OCI-LY3 (cell line): ENCODE data around the gene YWHAB.

Experiments used
- H2AFZ ChIP-seq: fragments of 200-600, 300-600 bp; shearing (Covaris generic); 2 replicates; pipeline ENCODE4 v1.6.0; 2014; ENCODE audit warnings: antibody characterized with exemption, low read depth, low read length
- H3K27ac ChIP-seq: fragments of 200-600, 300-600 bp; sonication (generic); 2 replicates; pipeline ENCODE4 v1.5.1; 2014; ENCODE audit warnings: mild to moderate bottlenecking, low read length, moderate library complexity, mixed read lengths
- H3K27me3 ChIP-seq: fragments of 200-600, 300-600 bp; sonication (generic); 2 replicates; pipeline ENCODE4 v1.6.1; 2014; ENCODE audit warnings: low read depth, low read length, mixed read lengths
- H3K36me3 ChIP-seq: fragments of 200-600, 300-600 bp; sonication (generic); replicated peaks from 2 replicates; pipeline ENCODE3; 2014; ENCODE audit warnings: low read depth, low read length, mixed read lengths
- H3K4me1 ChIP-seq: fragments of 300-600, 200-600 bp; sonication (generic); 2 replicates; pipeline ENCODE4 v1.6.1; 2014; ENCODE audit warnings: low read length, mixed read lengths
- H3K4me2 ChIP-seq: fragments of 200-600, 300-600 bp; sonication (generic); 2 replicates; pipeline ENCODE4 v1.6.1; 2014; ENCODE audit warnings: low read length, mixed read lengths
- H3K4me3 ChIP-seq: fragments of 300-600, 200-600 bp; sonication (generic); 2 replicates; pipeline ENCODE4 v1.5.1; 2014; ENCODE audit warnings: antibody characterized with exemption, mild to moderate bottlenecking, low read length, moderate library complexity
- H3K79me2 ChIP-seq: fragments of 300-600, 200-600 bp; shearing (Covaris generic); 2 replicates; pipeline ENCODE4 v1.6.1; 2014; ENCODE audit warnings: mild to moderate bottlenecking, low read length, mixed read lengths
- H3K9ac ChIP-seq: fragments of 300-600, 200-600 bp; shearing (Covaris generic); 2 replicates; pipeline ENCODE4 v1.6.0; 2014; ENCODE audit warnings: mild to moderate bottlenecking, low read length, moderate library complexity
- H3K9me3 ChIP-seq: fragments of 200-600, 300-600 bp; shearing (Covaris generic); 2 replicates; pipeline ENCODE4 v1.6.1; 2014; ENCODE audit warnings: low read length, mixed read lengths; ENCODE audit not compliant: insufficient read depth
- H4K20me1 ChIP-seq: fragments of 200-600, 300-600 bp; sonication (generic); 2 replicates; pipeline ENCODE4 v1.6.1; 2016; ENCODE audit warnings: low read length, mixed read lengths; ENCODE audit not compliant: insufficient read depth
- CTCF ChIP-seq: fragments of 200-600, 300-600 bp; sonication (generic); IDR thresholded peaks from 2 replicates; pipeline ENCODE4 v1.5.1; 2014; ENCODE audit warnings: antibody characterized with exemption, low read length, low read depth
- EZH2phosphoT487 ChIP-seq: fragments of 200-600 bp; shearing (Covaris generic); IDR thresholded peaks from 2 replicates; pipeline ENCODE4 v1.6.1; 2018; ENCODE audit warnings: antibody characterized with exemption, mixed run types, low read depth

YWHAB gene

GRCh38 chr20:44901974-44902373, 16.5 kb downstream of the YWHAB start:
- Histone ChIP-seq H3K79me2 (peaks cover 60% of the 10 kb centered on the region), H3K4me1 (no peaks in the 10 kb centered on the region), H3K27me3 (no peaks in the 10 kb centered on the region), H3K27ac (no peak overlapping the region), H3K9me3 (no peaks in the 10 kb centered on the region), H2AFZ (no peak overlapping the region), H3K4me3 (no peak overlapping the region), H4K20me1 (peaks cover 56% of the 10 kb centered on the region), H3K4me2 (no peak overlapping the region), H3K36me3 (peaks cover 75% of the 10 kb centered on the region), H3K9ac (no peak overlapping the region)
- no peak for TF ChIP-seq EZH2phosphoT487
- TF ChIP-seq CTCF, result no peak

- H3K4me2 ChIP-seq, result no peak overlapping the region
- peaks cover 3% of the 10 kb centered on the region; the same call in 1 of the 2 replicates for H3K4me1 ChIP-seq
- H3K79me2 ChIP-seq, result peaks cover 36% of the 10 kb centered on the region
- H3K9me3 ChIP-seq, result no peaks in the 10 kb centered on the region
- H3K27ac ChIP-seq, result no peak overlapping the region
- TF ChIP-seq CTCF (no peak), EZH2phosphoT487 (no peak)
- H2AFZ ChIP-seq, result no peak overlapping the region
- peaks cover 83% of the 10 kb centered on the region for H3K36me3 ChIP-seq
- H3K4me3 ChIP-seq, result no peak overlapping the region
- no peaks in the 10 kb centered on the region for H3K27me3 ChIP-seq
- no peak overlapping the region for H3K9ac ChIP-seq
- H4K20me1 ChIP-seq, result peaks cover 34% of the 10 kb centered on the region
Observed at GRCh38 chr20:44904377-44904776, 18.9 kb downstream of the YWHAB start.

- Histone ChIP-seq H3K36me3 (peaks cover 55% of the 10 kb centered on the region), H4K20me1 (no peaks in the 10 kb centered on the region; the same call in 1 of the 2 replicates), H3K4me3 (peak overlapping the region; percentile 79), H3K9ac (peak overlapping the region; percentile 62), H3K79me2 (peaks cover 7% of the 10 kb centered on the region; the same call in 1 of the 2 replicates), H3K9me3 (no peaks in the 10 kb centered on the region), H3K27ac (peak overlapping the region; percentile 2; the same call in 1 of the 2 replicates), H3K4me2 (peak overlapping the region; percentile 94), H3K27me3 (no peaks in the 10 kb centered on the region), H3K4me1 (peaks cover 13% of the 10 kb centered on the region; the same call in 1 of the 2 replicates), H2AFZ (peak overlapping the region; percentile 17; the same call in 1 of the 2 replicates)
- no peak for TF ChIP-seq EZH2phosphoT487
Observed at GRCh38 chr20:44908987-44909871, 23.7 kb downstream of the YWHAB start.

GRCh38 chr20:44909872-44910689, 24.6 kb downstream of the YWHAB start, which contains the start of gene PABPC1L:
Gene PABPC1L (plus strand): TSS chr20:44910060. CDS start chr20:44910144, 84 bp downstream.
- Histone ChIP-seq H3K79me2 (peaks cover 7% of the 10 kb centered on the region; the same call in 1 of the 2 replicates), H3K4me2 (peak within 1 kb of the TSS; percentile 94), H2AFZ (peak within 1 kb of the TSS; percentile 61), H3K9me3 (no peaks in the 10 kb centered on the region), H3K36me3 (peaks cover 46% of the 10 kb centered on the region), H3K27me3 (no peaks in the 10 kb centered on the region), H3K9ac (peak within 1 kb of the TSS; percentile 62), H4K20me1 (no peaks in the 10 kb centered on the region; the same call in 1 of the 2 replicates), H3K4me3 (peak within 1 kb of the TSS; percentile 79), H3K4me1 (peaks cover 13% of the 10 kb centered on the region; the same call in 1 of the 2 replicates), H3K27ac (peak within 1 kb of the TSS; percentile 2; the same call in 1 of the 2 replicates)
- TF ChIP-seq CTCF, result no peak
- TF ChIP-seq EZH2phosphoT487, result no peak
